ENCODE results near the gene LIN7A.
"Not testable (repeated sequence)": the region's sequence is repeated elsewhere in the genome, so short reads cannot be mapped to it uniquely, and the experiment has no call there.

The LIN7A gene

GRCh38 chr12:80798281-80798680 is 139.5 kb downstream of the LIN7A start:
- H3K4me3 ChIP-seq (replicated peaks; ENCODE audit: low read depth, low read length), result no peak overlapping the region
- TF ChIP-seq CTCF (IDR thresholded peaks at IDR 0.05; ENCODE audit: low read depth, low read length, missing control alignments), result no peak
- no peak for DNase-seq (ENCODE audit: extremely low read depth, low read depth)

- H3K4me3 ChIP-seq (replicated peaks; ENCODE audit: low read depth, low read length), result no peak overlapping the region
Observed at GRCh38 chr12:80794551-80794950, 143.2 kb downstream of the LIN7A start.

GRCh38 chr12:80792861-80793260 is 144.9 kb downstream of the LIN7A start:
- DNase-seq (ENCODE audit: extremely low read depth, low read depth), result no peak
- H3K4me3 ChIP-seq (replicated peaks; ENCODE audit: low read depth, low read length), result no peak overlapping the region
- no peak for TF ChIP-seq CTCF (IDR thresholded peaks at IDR 0.05; ENCODE audit: low read depth, low read length, missing control alignments)

More at GRCh38 chr12:80794551-80794950, 143.2 kb downstream of the LIN7A start:
- TF ChIP-seq CTCF (IDR thresholded peaks at IDR 0.05; ENCODE audit: low read depth, low read length, missing control alignments), result no peak
- DNase-seq (ENCODE audit: extremely low read depth, low read depth), result no peak

GRCh38 chr12:80791863-80792262 is 145.9 kb downstream of the LIN7A start:
- no peak overlapping the region for H3K4me3 ChIP-seq (replicated peaks; ENCODE audit: low read depth, low read length)
- no peak for TF ChIP-seq CTCF (IDR thresholded peaks at IDR 0.05; ENCODE audit: low read depth, low read length, missing control alignments)
- no peak for DNase-seq (ENCODE audit: extremely low read depth, low read depth)

- not testable (repeated sequence) for H3K4me3 ChIP-seq (replicated peaks; ENCODE audit: low read depth, low read length); DNase-seq (ENCODE audit: extremely low read depth, low read depth)
Observed at GRCh38 chr12:80788407-80788806, 149.3 kb downstream of the LIN7A start.

- DNase-seq (ENCODE audit: extremely low read depth, low read depth); H3K4me3 ChIP-seq (replicated peaks; ENCODE audit: low read depth, low read length): not testable (repeated sequence)
Observed at GRCh38 chr12:80782963-80783470, 154.7 kb downstream of the LIN7A start.

- no peak for TF ChIP-seq CTCF (IDR thresholded peaks at IDR 0.05; ENCODE audit: low read depth, low read length, missing control alignments)
- no peak overlapping the region for H3K4me3 ChIP-seq (replicated peaks; ENCODE audit: low read depth, low read length)
Observed at GRCh38 chr12:80781313-80781712, 156.4 kb downstream of the LIN7A start.

GRCh38 chr12:80780746-80781145 is 157.0 kb downstream of the LIN7A start:
- no peak for TF ChIP-seq CTCF (IDR thresholded peaks at IDR 0.05; ENCODE audit: low read depth, low read length, missing control alignments)
- H3K4me3 ChIP-seq (replicated peaks; ENCODE audit: low read depth, low read length), result no peak overlapping the region
- DNase-seq (ENCODE audit: extremely low read depth, low read depth), result no peak

More at GRCh38 chr12:80781313-80781712, 156.4 kb downstream of the LIN7A start:
- no peak for DNase-seq (ENCODE audit: extremely low read depth, low read depth)

Measured in HFF-Myc (cell line).